CD4-positive, alpha-beta T cell treated with Interferon gamma for 1 hour (primary cell): ENCODE measurements around the gene PRKRA.
A peak's percentile ranks its signal among the peaks of the same experiment; 100 is the strongest.
"Not testable (repeated sequence)": the region's sequence is repeated elsewhere in the genome, so short reads cannot be mapped to it uniquely, and the experiment has no call there.

ENCODE experiments used
- DNase-seq: peaks from one replicate; pipeline ENCODE4 v3.0.0-alpha.2; 2020

The PRKRA gene

GRCh38 chr2:178450774-178451525 is at the start of gene PRKRA, which contains the start of gene PJVK:
PRKRA (minus strand) TSS chr2:178451175; CDS start chr2:178451030, 145 bp downstream.
PJVK (plus strand) TSS chr2:178451378; CDS start chr2:178453410, 2,032 bp downstream.
- DNase-seq, result peak; percentile 95

- DNase-seq, result no peak
These were observed 48.7 kb upstream of the PRKRA start for GRCh38 chr2:178499640-178500039.

DNA sequence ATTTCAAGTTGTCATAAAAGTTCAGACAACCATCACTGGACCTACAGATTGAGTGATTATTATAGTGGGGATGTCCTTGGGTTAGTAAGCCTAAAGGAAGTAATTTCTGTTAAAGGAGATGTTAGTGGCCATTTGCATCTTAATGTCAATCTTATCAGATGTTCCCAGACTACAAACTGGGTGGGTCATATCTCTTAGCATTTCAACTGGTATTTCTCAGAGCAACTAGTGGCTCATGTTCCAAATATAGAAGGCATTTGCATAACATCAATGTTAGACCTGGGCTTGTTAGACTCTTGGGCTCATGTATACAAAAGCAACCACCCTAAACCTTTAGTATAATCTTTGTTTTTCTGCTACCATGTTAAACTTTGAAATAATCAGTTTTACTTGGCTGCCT is 47.2 kb upstream of the PRKRA start:
- no peak for DNase-seq

GRCh38 chr2:178496049-178496448 is 45.1 kb upstream of the PRKRA start:
- no peak for DNase-seq

DNA sequence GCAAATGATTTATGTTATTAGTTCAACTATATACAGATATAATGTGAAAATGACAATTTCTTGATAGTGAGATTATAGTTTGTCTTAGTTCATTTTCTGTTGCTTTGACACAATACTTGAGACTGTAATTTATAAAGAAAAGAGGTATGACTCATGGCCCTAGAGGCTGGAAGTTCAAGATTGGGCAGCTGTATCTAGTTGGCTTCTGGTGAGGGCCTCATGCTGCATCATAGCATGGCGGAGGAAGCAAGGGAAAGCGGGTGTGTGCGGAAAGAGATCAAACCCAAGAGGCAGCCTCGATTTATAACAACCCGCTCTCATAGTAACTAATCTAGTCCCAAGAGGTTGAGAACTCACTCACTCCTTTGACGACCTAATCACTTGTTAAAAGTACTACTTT is 40.6 kb upstream of the PRKRA start:
- no peak for DNase-seq

GRCh38 chr2:178485356-178485755 is 34.4 kb upstream of the PRKRA start:
- no peak for DNase-seq

GRCh38 chr2:178484245-178485041 is 33.5 kb upstream of the PRKRA start:
- no peak for DNase-seq

DNA sequence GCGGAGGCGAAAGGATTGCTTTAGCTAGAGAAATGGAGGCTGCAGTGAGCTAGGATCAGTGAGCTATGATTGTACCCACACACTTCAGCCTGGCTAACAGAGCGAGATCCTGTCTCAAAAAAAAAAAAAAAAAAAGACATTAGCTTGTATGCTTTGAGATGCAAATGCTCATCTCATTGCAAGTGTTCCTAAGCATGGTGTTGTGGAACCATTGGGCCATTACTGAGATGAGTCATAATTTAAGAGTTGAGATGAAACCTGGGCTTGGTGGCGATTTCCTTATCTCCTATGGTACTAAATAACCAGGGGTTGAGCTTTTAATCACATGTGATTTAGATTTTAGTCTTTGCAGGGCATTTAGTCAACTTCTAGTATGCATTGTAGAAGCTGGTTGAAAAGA is 31.5 kb upstream of the PRKRA start:
- no peak for DNase-seq

GRCh38 chr2:178480227-178481181 is 29.5 kb upstream of the PRKRA start, which contains the start of gene PLEKHA3:
PLEKHA3 (plus strand) TSS chr2:178480457; CDS start chr2:178480870, 413 bp downstream.
- peak; percentile 80 for DNase-seq

DNA sequence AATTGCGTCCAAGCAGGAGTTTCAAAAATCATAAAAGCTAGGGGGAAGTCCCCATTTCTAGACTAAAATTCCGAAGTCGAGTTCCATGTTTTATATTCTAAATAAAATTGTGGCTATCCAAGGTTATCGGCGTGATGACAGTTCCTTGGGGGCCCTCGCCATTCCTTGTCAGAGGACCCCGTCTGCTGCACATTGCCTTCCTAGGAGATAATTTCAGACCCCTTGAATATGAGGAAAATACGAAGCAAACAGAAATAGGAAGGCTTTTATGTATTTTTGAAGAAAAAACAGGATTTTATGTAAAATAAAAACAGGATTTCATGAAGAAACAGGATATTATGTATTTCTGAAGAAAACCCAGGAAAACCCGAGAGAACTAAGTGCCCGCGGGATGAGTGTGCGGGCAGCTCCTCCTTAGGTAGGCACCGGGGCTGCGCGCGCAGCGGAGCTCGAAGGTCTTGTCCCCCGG is 28.8 kb upstream of the PRKRA start:
- DNase-seq, result no peak

- DNase-seq, result no peak
These were observed 28.3 kb upstream of the PRKRA start for GRCh38 chr2:178479275-178479616.

DNA sequence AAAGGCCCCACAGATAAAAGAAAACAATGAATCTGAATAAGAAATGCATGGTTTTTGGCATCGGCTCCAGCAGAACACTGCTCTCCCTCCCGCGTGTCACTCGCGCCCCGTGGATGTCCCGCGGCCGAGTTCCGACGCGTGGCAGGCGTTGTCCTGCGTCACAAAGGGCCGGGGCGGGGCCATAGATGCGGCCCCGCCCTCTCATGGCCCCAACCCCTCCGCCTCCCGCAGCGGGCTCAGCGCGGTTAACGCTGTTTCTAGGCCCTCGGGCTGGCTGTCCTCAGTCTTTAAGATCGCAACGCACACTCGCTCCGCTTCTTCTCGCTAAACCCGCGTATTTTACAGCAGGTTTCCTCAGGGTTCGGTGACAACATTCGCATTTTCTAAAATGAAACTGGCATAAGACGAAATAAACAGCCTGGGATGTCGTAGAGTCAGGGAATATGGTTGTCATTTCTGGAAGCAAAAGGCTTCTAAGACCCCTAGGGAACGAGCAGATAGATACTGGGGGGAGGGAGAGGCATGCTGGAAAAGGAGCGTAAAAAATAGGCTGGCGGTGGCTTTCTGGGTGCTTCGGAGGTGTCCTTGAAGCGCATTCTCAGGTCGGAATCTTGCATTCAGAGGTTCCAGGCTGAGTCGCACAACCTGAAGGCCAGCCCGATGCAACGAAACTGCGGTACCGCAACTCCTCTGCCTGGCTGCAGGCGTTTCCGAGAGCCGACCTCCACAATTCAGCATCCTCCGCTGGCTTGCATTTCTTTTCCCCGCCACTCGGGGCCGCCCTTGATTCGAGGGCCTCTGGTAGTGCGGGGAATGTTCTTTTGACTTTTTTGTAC is 27.7 kb upstream of the PRKRA start, which contains the start of gene FKBP7:
TSS of gene FKBP7 (minus strand) at position 162 of the 836 bp plus-strand sequence. CDS start at position 61, 101 bp downstream.
- peak; percentile 86 for DNase-seq

DNA sequence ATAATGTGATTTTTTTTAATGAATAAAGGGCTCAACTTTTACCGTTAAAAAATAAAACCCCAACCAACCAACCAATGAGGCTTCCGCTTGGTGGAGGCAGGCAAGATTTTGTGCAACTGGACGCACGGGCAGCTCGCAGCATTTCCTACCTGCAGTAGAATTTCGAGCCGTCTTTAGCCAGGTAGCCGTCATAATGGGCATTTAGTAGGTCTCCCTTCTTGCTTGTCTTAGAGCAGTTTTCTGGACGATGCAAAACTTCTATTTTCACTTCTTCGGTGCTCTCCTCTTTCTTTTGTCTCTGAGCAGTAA is 27.1 kb upstream of the PRKRA start:
- no peak for DNase-seq

GRCh38 chr2:178477443-178478129 is 26.6 kb upstream of the PRKRA start:
- DNase-seq, result no peak

- no peak for DNase-seq
These were observed 25.5 kb upstream of the PRKRA start for GRCh38 chr2:178476477-178476876.

GRCh38 chr2:178474560-178474959 is 23.6 kb upstream of the PRKRA start:
- DNase-seq, result no peak

GRCh38 chr2:178473931-178474330 is 23.0 kb upstream of the PRKRA start:
- no peak for DNase-seq

DNA sequence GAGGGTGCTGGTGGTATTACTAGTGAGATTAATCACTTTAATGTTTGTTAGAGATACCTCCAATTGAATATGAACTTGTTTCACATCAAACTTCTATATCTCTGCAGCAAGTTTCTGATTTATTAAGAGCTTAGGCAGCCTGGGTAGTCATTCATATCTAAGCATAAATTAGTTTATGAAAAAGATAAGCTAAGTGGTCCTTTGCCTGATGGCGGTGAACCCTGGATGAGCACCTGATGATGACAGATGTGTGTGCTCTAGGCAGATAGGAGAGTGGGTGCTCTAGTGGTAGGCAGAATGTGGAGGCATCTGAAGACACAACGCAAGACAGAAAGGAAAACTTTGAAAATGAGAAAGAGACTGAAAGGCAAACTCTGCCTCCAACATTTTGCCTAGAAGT is 22.4 kb upstream of the PRKRA start:
- DNase-seq, result no peak

GRCh38 chr2:178471313-178471712 is 20.3 kb upstream of the PRKRA start:
- not testable (repeated sequence) for DNase-seq

DNA sequence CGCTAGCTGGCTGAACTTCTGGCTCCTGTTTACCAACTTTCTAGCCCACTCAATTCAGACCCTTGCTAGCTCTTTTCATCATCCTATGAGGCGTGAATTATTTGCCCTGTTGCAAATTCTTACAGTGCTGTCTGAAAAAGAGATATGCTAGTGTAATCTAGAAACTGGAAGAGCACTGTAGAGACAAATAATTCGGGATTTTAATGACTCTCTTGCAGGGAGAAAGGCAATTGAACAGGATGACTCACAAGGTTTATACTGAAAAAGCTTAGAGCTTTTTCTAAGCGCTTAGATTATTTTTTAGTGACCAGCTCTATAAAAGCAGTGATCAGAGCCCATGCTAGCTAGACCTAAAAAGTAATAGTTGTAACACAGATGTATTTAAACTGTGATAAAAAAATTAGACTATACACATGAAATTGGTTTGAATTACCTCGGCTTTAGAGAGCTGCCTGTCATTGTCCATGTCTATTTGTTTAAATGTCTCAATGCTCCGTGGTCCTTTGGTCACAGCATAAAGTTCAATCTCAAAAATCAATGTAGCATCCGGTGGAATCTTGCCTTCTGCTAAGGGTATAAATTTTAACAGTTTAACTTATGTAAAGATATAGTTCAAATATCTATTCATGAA is 18.4 kb upstream of the PRKRA start:
- DNase-seq, result no peak

- no peak for DNase-seq
These were observed 6.5 kb upstream of the PRKRA start for GRCh38 chr2:178457390-178457886.
